GM19193 (cell line): Measurements from ENCODE around the gene SMIM32.

Source experiments
- POLR2A ChIP-seq: IDR thresholded peaks from 4 replicates; pipeline ENCODE4 v1.6.1; 2011; ENCODE audit not compliant: insufficient read depth, insufficient read length; ENCODE audit errors: extremely low read depth

Gene SMIM32

DNA sequence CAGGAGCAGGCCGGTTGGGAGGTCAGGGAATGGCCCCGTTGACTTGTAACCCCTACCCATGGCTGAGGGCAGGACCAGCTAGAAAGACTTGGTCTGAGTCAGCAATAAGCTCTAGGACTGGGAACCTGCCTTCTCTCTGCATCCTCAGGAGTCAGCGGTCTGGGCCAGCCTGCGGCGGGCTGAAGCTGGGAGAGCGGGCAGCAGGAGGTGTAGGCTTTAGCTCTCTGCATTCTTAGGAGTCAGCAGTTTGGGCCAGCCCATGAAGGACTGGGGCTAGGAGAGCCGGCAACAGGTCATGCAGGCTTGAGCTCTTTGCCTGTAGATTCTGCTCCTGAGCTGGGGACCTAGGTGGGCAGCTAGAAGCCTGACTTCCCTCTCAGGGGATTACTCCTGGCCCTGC lies 6.4 kb upstream of the SMIM32 start:
- no peak for TF ChIP-seq POLR2A

DNA sequence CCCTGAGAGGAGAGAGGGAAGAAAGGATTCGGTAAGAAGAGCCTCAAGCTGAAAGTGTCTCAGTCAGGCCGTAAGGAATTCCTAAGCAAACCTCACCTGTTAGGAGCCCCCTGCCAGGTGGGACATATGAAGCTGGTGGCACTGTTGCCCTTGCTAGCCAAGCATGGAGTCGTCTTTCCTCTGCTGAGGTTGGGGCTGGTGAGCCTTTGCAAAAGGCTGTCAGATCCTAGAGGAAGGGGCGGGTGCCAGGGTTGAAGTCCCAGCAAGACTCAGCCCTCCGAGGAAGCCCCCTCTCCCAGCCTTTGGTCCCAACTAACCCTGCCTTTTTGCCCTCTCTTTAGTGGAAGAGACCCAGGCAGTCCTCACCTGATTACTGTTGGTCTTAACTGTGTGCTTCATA lies 5.5 kb upstream of the SMIM32 start:
- no peak for TF ChIP-seq POLR2A

DNA sequence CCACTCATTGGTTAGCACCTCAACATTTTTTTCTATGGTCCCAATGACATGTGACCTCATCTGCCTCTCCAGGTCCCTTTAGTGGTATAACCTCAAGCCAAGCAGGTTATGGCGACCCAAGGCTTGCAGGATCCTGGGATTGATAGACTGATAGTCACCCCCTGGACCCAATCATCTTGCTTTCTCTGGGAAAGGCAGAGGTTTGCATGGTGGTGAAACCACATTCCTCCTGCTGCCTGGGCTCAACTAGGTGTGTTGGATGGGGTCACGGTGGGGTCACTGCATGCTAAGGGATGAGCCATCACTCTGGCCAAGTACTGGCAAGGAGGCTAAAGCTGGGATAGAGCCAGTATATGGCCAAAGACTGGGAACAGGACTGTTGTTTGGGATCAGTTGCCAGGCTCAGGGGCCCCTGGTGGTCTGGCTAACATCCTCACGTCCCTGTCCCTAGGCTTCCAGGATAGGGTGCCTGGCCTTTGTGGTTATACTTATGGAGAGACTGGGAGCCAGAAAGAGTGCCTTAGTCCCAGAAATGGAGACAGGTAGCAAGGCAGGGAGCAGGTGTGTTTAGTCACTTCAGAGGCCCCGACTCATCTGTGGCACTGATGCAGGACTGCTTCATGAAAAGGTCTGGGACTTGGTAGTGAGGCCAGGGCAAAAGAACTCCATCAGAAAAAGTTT lies 4.6 kb upstream of the SMIM32 start:
- no peak for TF ChIP-seq POLR2A

DNA sequence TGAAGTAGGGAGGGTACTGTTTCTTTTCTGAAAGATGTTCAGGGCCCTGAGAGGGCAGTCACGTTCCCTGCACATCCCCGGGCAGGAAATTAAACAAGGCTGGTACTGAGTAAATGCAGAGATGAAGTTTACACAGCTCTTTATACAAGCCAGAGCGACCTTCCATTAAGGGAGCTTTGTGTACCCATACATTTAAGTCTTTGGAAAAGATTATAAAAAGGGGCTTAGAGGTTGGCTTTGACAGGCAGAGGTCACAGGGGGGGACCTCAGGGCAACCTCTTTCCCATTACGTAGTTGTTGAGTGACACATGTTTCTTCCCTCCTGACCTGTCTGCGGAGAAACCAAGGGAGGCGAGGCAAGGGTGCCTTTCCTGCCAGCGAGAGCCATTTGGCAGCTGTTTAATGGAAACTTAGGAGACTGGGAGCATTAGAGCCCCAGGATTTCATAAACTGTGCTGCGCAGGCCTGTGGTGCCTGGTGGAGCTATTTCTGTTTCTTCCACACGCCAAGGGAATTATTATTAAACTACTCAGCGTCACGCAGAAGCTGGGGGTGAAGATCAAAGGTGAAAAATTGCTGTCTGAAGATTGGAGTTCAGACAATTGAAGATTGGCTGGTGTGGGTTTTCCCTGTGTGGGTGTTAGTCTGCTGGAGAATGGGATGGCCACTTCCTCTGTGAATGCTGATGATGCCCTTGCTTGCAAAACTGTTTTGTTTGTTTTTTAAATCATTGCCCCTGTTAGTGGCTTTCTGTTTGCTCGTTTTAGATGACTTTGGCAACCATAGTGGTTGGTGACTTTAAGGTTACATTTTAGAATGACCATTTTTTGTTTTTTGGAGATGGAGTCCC lies 3.2 kb upstream of the SMIM32 start:
- no peak for TF ChIP-seq POLR2A

DNA sequence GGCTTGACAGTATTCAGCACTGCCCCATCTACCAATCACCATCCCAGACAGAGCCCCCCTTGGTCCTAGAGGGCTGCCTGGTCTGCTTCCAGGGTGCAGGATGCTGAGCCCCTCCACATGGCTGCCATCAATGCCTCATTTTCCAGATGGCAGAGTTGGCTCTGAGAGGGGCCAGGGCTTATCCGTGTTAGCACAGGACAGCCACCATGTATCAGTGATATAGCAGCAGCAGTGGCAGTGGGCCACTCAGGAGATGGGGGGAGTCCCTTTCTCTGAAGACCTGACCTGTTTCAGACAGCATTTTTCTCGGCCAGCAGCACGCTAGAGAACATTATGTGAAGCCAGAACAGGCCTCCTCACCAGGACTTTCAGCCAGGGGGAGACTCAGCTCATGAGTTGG lies 1.6 kb upstream of the SMIM32 start:
- no peak for TF ChIP-seq POLR2A

DNA sequence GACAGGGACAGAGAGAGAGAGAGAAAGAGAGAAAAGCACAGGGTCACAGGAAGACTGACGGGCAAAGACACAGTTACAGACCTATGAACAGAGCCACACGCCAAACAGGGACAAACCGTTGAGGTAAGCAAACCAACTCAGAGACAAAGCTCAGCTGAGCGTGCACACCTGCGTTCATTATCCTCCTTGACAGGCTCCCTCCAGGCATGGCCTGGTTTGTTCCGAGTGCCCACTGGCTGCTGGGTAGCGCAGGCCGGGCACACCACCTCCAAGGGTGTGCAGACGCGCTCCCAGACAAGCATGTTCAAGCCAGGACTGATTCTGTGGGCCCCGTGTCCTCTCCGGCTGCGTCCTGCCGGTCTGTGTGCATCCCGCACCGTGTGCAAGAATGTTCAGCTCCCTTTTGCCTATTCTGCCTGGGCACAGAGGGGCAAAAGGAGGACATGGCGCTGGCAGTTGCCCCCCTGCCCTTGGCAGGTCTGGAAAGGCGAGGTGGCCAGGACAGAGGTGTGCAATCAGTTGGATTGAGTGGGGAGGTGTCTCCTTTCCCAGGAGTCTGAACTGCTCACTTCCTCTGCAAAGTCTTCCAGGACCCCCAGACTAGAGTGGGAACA lies 467 bp upstream of the SMIM32 start:
- TF ChIP-seq POLR2A, result no peak

DNA sequence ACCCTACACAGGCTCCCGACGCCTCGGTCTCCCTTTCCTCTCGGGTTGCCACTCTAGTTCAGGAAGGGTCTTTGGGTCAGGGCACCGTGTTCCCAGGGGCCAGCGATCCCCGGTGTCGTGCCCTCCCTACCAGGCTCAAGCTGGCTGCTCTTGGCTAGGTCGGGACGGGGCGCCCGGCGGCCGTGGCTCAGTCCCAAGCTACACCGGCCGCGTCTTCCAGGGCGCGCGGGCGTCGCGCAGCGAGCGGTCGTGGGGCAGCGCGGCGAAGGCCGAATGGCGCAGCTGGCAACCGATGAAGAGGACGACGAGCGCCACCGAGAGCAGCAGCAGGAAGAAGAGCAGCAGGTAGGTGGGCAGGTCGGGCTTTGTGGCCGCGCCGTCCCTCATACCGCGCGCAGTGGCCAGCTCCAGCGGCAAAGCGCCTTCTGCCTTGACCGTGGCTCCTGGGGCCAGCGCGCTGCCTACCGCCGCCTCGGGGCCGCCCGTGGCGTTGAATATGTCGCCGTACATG lies 892 bp downstream of the SMIM32 start:
- TF ChIP-seq POLR2A, result no peak

DNA sequence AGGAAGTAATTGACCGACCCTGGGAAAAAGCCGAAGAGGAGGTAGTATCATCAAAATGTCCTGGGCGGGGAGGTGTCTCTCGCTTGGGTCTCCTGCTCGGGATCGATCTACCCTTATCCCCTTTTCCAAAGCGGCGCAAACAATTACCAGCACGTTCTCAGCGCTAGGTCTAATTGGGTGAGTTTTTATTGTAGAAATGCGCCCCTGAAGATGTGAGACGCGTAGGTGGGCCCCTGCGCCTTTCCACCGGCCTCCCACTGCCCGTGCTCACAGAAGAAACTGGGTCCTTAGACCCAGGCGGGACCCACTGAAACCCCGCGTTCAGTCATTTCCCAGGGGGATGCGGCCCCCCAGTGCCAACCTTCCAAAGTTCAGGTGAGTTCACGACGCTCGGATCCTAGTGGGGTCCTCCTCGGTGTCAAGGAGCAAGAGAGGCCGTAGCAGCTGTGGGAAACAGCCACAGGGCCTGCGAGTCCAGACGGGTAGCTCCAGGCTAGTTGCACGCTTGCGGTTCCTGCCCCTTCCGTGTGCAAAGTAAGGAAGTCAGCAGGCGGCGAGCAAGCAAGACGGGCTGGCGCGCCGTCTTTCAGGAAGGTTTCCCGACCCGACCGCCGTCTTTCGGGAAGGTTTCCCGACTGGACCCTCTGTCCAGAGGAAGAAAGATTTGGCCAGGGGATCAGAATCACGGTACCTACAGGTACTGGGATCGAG lies 1.5 kb downstream of the SMIM32 start:
- TF ChIP-seq POLR2A, result no peak

DNA sequence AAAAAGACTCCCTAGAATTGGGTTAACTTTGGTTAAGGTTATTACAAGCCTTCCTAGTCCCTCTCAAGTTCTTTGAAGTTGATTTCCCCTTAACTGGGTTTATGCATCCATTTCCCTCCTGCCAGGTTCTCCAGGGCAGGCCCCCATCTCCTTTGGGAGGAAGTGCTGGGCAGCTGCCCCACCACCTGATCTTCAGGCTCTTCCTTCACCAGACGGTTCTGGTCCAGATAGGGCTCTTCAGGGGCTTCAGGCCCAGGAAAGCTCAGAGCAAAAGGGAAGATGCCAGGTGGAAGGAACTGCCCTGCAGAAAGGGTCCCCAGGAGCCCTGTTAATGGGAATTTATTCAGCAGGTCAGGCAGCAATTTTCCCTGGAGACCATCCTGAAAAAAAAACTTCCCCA lies 2.1 kb downstream of the SMIM32 start:
- TF ChIP-seq POLR2A, result no peak

DNA sequence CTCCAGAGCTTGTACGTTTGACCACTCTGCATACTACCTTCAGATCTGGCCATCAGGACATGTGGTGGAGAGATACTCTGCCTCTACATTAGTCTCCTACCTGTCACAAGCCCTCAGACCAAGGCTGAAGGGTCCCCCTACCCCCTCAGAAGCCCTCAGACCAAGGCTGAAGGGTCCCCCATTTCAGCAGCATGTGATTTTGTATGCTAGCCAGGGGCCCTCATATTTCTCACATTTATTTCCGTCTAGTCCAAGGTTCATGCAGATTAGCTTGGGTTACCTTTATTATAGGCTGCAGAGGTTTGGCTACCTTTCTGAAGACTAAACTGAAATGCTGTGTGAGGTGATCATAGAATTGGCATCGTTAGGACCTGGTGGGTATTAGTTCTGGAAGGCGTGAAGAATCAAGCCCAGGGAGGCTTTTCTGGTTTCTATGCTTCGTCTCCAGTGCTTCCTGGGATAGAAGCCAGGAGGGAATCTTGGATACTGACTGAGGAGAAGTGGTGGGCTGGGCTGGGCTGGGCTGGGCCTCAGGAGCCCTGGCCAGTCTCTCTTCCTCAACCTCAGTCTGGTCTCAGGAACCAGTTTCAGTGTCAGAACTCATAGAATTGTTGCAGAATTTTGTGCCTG lies 2.8 kb downstream of the SMIM32 start:
- TF ChIP-seq POLR2A, result no peak

DNA sequence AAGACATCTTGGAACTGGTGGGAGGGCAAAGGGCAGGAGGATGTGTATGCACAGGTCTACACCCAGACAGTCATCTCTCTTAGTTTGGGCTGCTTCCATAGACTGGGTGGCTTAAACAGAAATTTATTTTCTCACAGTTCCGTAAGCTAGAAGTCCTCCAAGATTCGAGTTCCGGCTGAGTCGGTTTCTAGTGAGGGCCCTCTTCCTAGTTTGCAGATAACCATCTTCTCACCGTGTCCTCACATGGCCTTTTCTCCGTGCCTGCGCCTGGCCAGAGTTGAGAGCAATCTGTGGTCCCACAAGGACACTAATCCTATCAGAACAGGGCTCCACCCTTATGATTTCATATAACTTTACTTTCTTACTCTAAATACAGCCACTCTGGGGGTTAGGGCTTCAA lies 4.1 kb downstream of the SMIM32 start:
- TF ChIP-seq POLR2A, result no peak

DNA sequence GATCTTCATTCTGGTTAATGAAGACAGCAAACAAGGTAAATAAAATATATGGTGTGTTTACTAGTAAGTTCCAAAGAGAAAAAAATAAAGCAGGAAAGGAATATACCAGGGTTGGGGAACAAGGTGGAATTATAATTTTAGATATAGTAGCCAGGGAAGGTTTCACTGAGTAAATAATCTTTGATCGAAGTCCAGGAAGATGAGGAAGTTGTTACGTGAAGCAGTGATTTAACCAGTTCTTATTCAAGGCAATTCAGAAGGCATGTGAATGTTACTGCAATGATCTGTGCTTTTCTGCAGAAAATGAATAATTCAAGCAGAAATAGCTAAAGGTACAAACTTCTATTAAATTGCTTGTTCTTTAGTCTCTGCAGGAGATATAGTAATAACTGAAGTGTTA lies 6.2 kb downstream of the SMIM32 start:
- no peak for TF ChIP-seq POLR2A

DNA sequence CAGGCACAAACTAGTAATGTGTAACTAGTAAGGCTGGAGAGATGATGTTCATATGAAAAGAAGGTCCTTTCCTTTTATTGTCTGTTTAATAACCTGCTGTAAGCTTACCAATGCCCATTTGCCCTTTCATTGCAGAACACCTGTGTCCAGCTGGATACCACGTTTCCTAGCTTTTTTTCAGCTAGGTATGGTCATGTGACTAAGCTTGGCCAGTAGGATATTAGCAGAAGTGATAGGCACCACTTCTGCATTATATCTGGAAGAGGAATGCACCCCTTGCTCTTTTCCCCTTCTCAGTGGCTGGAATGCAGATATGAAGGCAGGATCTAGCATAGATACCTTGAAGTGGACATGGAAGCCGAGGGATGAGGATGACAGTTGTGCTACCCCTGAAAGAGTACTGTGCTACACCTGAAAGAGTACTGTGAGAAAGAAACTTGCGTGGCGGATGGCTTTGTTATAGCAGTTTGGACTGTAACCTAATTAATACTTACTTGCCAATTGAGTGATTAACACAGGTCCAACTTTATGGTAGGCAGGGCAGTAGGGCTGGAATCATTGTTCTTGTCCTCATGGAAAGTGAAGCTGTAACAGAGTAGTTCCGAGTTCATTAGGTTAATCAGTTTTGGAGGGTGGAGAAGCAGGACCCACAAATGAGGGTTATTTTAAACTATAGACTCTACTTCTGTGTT lies 6.8 kb downstream of the SMIM32 start:
- TF ChIP-seq POLR2A, result no peak

DNA sequence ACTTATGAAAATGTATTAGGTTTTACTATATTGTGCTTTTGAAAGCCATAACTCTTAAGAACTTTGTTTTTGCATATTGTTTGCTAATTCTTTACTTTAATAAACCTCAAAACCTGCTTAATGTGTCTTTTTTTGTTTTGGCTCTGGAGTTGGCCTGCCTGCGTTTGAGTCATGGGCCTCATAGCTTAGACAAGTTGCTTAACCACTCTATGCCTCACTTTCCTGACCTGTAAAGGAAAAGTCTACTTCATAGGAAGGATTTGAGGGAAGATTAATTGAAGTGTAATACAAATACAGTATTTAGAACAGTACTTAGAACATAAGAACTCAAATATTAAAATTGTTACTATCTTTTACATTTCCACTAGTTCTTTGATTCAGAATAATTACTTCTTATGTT lies 10.3 kb downstream of the SMIM32 start:
- TF ChIP-seq POLR2A, result no peak
